K562 (cell line): ENCODE measurements around the gene HDAC10.

Source experiments
- ATF3 ChIP-seq, 2 experiments: fragments of 450-650 bp in 1 of 2; sonication (generic) in 1 of 2; formaldehyde crosslinking in 1 of 2; IDR thresholded peaks in 1 of 2; conservative IDR thresholded peaks in 1 of 2; 2 replicates each; pipeline versions ENCODE4 v1.6.1 to v1.8.1; 2016 to 2023; ENCODE audit warnings: mild to moderate bottlenecking in 2 of 2, moderate library complexity in 2 of 2, inconsistent platforms in 1 of 2, missing genetic modification reagents in 1 of 2
- ELF4 ChIP-seq: fragments of 450-650 bp; formaldehyde crosslinking; IDR thresholded peaks from 2 replicates; pipeline ENCODE4 v1.4.0; 2022; ENCODE audit warnings: missing genetic modification characterization
- ETV6 ChIP-seq, 3 experiments: fragments of 150-350 bp in 1 of 3; sonication (generic) in 1 of 3; formaldehyde crosslinking in 1 of 3; IDR thresholded peaks; 2 replicates each; pipeline versions ENCODE4 v1.6.1 to v1.8.0; 2014 to 2022; ENCODE audit warnings: borderline replicate concordance in 2 of 3, low read depth in 2 of 3, antibody characterized with exemption in 1 of 3, low read length in 1 of 3, mild to moderate bottlenecking in 1 of 3, missing genetic modification reagents in 1 of 3
- FOXP4 ChIP-seq: sonication (generic); formaldehyde crosslinking; IDR thresholded peaks from 2 replicates; pipeline ENCODE4 v1.8.0; 2022; ENCODE audit warnings: mild to moderate bottlenecking, missing genetic modification reagents, borderline replicate concordance
- GABPA ChIP-seq: fragments of 200-800 bp; sonication (Bioruptor generic); conservative IDR thresholded peaks from 2 replicates; pipeline ENCODE4 v1.6.1; 2016; ENCODE audit warnings: low read depth, missing genetic modification characterization, missing compliant biosample characterization
- HDAC1 ChIP-seq, 2 experiments: fragments of 450-650 bp; IDR thresholded peaks; 2 replicates each; pipeline ENCODE4 v1.6.1; 2016 to 2017; ENCODE audit warnings: inconsistent platforms in 1 of 2, mild to moderate bottlenecking in 1 of 2, moderate library complexity in 1 of 2
- SMAD1 ChIP-seq: fragments of 150-350 bp; IDR thresholded peaks from 2 replicates; pipeline ENCODE4 v1.6.1; 2014; ENCODE audit warnings: low read length, low read depth; ENCODE audit not compliant: partially characterized antibody
- SMARCE1 ChIP-seq: fragments of 450-650 bp; IDR thresholded peaks from 2 replicates; pipeline ENCODE4 v1.7.1; 2016; ENCODE audit warnings: mild to moderate bottlenecking
- ZBTB2 ChIP-seq: fragments of 450-650 bp; IDR thresholded peaks from 2 replicates; pipeline ENCODE4 v1.6.1; 2016; ENCODE audit warnings: antibody characterized with exemption
- ZBTB26 ChIP-seq: fragments of 450-650 bp; formaldehyde crosslinking; IDR thresholded peaks from 2 replicates; pipeline ENCODE4 v1.4.0; 2022; ENCODE audit warnings: missing genetic modification characterization
- TF ChIP-seq, protein P1 (sequence below): fragments of 250-450 bp; sonication (Bioruptor Pico); IDR thresholded peaks from 2 replicates; pipeline ENCODE4 v1.5.0; 2021; ENCODE audit warnings: mild to moderate bottlenecking, borderline replicate concordance
- TF ChIP-seq, protein P2 (sequence below): sonication (generic); formaldehyde crosslinking; IDR thresholded peaks from 2 replicates; pipeline ENCODE4 v1.8.1; 2022; ENCODE audit warnings: missing genetic modification reagents
- TF ChIP-seq, protein P3 (sequence below): fragments of 250-450 bp; sonication (Bioruptor Pico); IDR thresholded peaks from 2 replicates; pipeline ENCODE4 v1.4.0; 2020; ENCODE audit warnings: mild to moderate bottlenecking

DNA sequence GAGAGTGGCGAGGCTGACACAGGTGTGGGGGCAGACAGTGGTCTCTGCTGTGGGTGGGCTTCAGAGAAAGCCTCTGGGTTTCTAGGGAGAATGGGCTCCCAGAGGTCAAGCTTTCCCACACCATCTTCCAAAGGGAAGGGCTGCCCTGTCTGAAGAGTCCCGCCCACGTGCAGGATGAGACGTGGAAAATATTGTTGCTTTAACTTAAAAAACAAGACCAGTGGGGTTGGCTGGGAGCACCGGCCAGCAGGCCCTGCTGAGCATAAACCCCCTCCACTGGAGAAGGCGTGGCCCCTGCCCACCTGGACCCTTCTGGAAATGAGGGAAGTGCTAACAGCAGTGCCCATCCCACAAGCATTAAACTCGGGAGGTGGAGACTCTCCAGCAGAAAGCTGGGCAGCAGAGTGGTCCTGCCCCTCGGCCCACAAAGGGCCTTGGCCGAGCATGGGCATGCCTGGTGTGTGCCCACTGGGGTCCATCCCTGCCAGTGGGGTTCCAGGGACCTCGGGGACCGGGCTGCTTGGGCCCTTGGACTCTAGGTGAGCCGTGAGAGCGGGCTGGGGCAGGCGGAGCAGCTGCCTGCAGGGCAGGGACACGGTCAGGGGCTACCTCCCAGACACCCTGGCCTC lies 34.9 kb downstream of the HDAC10 start:
- TF ChIP-seq, protein P1, sequence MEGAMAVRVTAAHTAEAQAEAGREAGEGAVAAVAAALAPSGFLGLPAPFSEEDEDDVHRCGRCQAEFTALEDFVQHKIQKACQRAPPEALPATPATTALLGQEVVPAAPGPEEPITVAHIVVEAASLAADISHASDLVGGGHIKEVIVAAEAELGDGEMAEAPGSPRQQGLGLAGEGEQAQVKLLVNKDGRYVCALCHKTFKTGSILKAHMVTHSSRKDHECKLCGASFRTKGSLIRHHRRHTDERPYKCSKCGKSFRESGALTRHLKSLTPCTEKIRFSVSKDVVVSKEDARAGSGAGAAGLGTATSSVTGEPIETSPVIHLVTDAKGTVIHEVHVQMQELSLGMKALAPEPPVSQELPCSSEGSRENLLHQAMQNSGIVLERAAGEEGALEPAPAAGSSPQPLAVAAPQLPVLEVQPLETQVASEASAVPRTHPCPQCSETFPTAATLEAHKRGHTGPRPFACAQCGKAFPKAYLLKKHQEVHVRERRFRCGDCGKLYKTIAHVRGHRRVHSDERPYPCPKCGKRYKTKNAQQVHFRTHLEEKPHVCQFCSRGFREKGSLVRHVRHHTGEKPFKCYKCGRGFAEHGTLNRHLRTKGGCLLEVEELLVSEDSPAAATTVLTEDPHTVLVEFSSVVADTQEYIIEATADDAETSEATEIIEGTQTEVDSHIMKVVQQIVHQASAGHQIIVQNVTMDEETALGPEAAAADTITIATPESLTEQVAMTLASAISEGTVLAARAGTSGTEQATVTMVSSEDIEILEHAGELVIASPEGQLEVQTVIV (CRISPR knock-in tag): no peak
- TF ChIP-seq HDAC1 (IDR thresholded peaks at IDR 0.05) (no peak), GABPA (tag) (no peak), ATF3 (IDR thresholded peaks at IDR 0.05) (no peak), ATF3 (CRISPR knock-in tag; conservative IDR thresholded peaks at IDR 0.05) (no peak), ETV6 (IDR thresholded peaks at IDR 0.05; ENCODE audit: borderline replicate concordance in 1 of 2, low read depth in 2 of 2, low read length in 1 of 2) (no peak), ETV6 (CRISPR knock-in tag; IDR thresholded peaks at IDR 0.05; ENCODE audit: borderline replicate concordance) (no peak), FOXP4 (CRISPR knock-in tag) (no peak), ZBTB26 (no peak), SMARCE1 (no peak), SMAD1 (no peak), ELF4 (CRISPR knock-in tag) (no peak), ZBTB2 (no peak)
- TF ChIP-seq, protein P2, sequence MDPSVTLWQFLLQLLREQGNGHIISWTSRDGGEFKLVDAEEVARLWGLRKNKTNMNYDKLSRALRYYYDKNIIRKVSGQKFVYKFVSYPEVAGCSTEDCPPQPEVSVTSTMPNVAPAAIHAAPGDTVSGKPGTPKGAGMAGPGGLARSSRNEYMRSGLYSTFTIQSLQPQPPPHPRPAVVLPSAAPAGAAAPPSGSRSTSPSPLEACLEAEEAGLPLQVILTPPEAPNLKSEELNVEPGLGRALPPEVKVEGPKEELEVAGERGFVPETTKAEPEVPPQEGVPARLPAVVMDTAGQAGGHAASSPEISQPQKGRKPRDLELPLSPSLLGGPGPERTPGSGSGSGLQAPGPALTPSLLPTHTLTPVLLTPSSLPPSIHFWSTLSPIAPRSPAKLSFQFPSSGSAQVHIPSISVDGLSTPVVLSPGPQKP (CRISPR knock-in tag): no peak
- TF ChIP-seq, protein P3, sequence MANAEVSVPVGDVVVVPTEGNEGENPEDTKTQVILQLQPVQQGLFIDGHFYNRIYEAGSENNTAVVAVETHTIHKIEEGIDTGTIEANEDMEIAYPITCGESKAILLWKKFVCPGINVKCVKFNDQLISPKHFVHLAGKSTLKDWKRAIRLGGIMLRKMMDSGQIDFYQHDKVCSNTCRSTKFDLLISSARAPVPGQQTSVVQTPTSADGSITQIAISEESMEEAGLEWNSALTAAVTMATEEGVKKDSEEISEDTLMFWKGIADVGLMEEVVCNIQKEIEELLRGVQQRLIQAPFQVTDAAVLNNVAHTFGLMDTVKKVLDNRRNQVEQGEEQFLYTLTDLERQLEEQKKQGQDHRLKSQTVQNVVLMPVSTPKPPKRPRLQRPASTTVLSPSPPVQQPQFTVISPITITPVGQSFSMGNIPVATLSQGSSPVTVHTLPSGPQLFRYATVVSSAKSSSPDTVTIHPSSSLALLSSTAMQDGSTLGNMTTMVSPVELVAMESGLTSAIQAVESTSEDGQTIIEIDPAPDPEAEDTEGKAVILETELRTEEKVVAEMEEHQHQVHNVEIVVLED: no peak
